ENCODE data around the gene NETO1. TPM values are rescaled to one million over a fixed set of nuclear protein-coding genes. Genes with fewer than 3 reads are reported as not detected.

Gene NETO1
- total and polyA plus RNA-seq, 2 of the 13 experiments (the other 11 are each of a cell fraction or from before 2014, with no cell fraction given): not detected

DNA sequence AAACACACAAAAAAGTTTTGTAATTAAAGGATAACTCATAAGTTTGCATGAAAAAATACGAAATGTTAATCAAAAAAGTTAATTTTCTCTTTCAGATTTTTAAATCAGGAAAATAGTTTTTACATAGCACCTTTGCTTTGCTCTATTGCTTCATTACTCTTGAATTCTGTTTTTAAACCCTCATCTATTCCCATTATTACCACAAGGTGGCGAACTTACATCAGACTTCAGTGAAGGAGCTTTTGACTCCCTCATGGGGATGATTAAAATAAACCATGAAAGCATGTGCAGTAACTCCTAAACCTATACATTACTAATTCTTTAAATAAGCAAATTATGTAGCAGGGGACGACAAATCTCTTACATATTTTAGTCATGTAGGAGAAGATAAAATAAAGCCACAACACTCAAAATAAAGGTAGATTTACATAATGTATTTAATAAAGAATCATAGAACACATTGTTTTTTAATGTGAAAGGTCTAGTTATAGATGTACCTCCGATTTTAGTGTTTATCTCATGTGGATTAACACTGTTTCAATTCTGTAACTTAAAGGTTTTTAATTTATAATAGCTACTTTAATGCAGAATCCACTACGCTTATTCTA, 105.2 kb downstream of the NETO1 start (continued):
- TF ChIP-seq, protein P1, sequence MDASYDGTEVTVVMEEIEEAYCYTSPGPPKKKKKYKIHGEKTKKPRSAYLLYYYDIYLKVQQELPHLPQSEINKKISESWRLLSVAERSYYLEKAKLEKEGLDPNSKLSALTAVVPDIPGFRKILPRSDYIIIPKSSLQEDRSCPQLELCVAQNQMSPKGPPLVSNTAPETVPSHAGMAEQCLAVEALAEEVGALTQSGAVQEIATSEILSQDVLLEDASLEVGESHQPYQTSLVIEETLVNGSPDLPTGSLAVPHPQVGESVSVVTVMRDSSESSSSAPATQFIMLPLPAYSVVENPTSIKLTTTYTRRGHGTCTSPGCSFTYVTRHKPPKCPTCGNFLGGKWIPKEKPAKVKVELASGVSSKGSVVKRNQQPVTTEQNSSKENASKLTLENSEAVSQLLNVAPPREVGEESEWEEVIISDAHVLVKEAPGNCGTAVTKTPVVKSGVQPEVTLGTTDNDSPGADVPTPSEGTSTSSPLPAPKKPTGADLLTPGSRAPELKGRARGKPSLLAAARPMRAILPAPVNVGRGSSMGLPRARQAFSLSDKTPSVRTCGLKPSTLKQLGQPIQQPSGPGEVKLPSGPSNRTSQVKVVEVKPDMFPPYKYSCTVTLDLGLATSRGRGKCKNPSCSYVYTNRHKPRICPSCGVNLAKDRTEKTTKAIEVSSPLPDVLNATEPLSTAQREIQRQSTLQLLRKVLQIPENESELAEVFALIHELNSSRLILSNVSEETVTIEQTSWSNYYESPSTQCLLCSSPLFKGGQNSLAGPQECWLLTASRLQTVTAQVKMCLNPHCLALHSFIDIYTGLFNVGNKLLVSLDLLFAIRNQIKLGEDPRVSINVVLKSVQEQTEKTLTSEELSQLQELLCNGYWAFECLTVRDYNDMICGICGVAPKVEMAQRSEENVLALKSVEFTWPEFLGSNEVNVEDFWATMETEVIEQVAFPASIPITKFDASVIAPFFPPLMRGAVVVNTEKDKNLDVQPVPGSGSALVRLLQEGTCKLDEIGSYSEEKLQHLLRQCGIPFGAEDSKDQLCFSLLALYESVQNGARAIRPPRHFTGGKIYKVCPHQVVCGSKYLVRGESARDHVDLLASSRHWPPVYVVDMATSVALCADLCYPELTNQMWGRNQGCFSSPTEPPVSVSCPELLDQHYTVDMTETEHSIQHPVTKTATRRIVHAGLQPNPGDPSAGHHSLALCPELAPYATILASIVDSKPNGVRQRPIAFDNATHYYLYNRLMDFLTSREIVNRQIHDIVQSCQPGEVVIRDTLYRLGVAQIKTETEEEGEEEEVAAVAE (CRISPR knock-in tag; IDR thresholded peaks at IDR 0.05; ENCODE audit: borderline replicate concordance): no peak
- TF ChIP-seq, protein P2, sequence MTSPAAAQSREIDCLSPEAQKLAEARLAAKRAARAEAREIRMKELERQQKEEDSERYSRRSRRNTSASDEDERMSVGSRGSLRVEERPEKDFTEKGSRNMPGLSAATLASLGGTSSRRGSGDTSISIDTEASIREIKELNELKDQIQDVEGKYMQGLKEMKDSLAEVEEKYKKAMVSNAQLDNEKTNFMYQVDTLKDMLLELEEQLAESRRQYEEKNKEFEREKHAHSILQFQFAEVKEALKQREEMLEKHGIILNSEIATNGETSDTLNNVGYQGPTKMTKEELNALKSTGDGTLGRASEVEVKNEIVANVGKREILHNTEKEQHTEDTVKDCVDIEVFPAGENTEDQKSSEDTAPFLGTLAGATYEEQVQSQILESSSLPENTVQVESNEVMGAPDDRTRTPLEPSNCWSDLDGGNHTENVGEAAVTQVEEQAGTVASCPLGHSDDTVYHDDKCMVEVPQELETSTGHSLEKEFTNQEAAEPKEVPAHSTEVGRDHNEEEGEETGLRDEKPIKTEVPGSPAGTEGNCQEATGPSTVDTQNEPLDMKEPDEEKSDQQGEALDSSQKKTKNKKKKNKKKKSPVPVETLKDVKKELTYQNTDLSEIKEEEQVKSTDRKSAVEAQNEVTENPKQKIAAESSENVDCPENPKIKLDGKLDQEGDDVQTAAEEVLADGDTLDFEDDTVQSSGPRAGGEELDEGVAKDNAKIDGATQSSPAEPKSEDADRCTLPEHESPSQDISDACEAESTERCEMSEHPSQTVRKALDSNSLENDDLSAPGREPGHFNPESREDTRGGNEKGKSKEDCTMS (CRISPR knock-in tag; conservative IDR thresholded peaks at IDR 0.05): no peak
- TF ChIP-seq, protein P3, sequence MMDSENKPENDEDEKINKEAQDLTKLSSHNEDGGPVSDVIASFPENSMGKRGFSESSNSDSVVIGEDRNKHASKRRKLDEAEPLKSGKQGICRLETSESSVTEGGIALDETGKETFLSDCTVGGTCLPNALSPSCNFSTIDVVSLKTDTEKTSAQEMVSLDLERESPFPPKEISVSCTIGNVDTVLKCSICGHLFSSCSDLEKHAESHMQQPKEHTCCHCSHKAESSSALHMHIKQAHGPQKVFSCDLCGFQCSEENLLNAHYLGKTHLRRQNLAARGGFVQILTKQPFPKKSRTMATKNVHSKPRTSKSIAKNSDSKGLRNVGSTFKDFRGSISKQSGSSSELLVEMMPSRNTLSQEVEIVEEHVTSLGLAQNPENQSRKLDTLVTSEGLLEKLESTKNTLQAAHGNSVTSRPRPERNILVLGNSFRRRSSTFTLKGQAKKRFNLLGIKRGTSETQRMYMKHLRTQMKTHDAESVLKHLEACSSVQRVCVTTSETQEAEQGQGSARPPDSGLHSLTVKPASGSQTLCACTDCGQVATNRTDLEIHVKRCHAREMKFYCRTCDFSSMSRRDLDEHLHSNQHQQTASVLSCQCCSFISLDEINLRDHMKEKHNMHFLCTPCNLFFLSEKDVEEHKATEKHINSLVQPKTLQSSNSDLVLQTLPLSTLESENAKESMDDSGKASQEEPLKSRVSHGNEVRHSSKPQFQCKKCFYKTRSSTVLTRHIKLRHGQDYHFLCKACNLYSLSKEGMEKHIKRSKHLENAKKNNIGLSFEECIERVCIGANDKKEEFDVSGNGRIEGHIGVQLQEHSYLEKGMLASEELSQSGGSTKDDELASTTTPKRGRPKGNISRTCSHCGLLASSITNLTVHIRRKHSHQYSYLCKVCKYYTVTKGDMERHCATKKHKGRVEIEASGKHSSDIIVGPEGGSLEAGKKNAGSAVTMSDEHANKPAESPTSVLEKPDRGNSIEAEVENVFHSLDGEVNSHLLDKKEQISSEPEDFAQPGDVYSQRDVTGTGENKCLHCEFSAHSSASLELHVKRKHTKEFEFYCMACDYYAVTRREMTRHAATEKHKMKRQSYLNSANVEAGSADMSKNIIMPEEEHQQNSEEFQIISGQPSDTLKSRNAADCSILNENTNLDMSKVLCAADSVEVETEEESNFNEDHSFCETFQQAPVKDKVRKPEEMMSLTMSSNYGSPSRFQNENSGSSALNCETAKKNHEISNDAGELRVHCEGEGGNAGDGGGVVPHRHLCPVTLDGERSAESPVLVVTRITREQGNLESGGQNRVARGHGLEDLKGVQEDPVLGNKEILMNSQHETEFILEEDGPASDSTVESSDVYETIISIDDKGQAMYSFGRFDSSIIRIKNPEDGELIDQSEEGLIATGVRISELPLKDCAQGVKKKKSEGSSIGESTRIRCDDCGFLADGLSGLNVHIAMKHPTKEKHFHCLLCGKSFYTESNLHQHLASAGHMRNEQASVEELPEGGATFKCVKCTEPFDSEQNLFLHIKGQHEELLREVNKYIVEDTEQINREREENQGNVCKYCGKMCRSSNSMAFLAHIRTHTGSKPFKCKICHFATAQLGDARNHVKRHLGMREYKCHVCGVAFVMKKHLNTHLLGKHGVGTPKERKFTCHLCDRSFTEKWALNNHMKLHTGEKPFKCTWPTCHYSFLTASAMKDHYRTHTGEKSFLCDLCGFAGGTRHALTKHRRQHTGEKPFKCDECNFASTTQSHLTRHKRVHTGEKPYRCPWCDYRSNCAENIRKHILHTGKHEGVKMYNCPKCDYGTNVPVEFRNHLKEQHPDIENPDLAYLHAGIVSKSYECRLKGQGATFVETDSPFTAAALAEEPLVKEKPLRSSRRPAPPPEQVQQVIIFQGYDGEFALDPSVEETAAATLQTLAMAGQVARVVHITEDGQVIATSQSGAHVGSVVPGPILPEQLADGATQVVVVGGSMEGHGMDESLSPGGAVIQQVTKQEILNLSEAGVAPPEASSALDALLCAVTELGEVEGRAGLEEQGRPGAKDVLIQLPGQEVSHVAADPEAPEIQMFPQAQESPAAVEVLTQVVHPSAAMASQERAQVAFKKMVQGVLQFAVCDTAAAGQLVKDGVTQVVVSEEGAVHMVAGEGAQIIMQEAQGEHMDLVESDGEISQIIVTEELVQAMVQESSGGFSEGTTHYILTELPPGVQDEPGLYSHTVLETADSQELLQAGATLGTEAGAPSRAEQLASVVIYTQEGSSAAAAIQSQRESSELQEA (CRISPR knock-in tag; IDR thresholded peaks at IDR 0.05; ENCODE audit: not compliant biosample characterization): no peak
- TF ChIP-seq, protein P4, sequence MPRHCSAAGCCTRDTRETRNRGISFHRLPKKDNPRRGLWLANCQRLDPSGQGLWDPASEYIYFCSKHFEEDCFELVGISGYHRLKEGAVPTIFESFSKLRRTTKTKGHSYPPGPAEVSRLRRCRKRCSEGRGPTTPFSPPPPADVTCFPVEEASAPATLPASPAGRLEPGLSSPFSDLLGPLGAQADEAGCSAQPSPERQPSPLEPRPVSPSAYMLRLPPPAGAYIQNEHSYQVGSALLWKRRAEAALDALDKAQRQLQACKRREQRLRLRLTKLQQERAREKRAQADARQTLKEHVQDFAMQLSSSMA (CRISPR knock-in tag; IDR thresholded peaks at IDR 0.05): no peak
- TF ChIP-seq ZFP91 (CRISPR knock-in tag; IDR thresholded peaks at IDR 0.05; ENCODE audit: borderline replicate concordance): no peak
- TF ChIP-seq MEF2D (CRISPR knock-in tag; IDR thresholded peaks at IDR 0.05): no peak
- no peak for TF ChIP-seq FOXK2 (IDR thresholded peaks at IDR 0.05)
- TF ChIP-seq CEBPG (CRISPR knock-in tag; IDR thresholded peaks at IDR 0.05): peak; percentile 13; the same call in 1 of the 2 replicates

Data from HepG2 (cell line).